Activated T-helper 1 cell treated with anti-CD3 and anti-CD28 coated beads, Interleukin-2, amount 50 U/mL, for 16 hours (primary cell): ENCODE data around the gene BRWD1.
"Not testable (repeated sequence)": the region's sequence is repeated elsewhere in the genome, so short reads cannot be mapped to it uniquely, and the experiment has no call there.

Experiments used
- DNase-seq, 2 donors: peaks; one replicate each; pipeline ENCODE4 v3.0.0-alpha.2; 2020; ENCODE audit warnings: low read depth in 1 of 2, low spot score in 1 of 2

BRWD1 gene

DNA sequence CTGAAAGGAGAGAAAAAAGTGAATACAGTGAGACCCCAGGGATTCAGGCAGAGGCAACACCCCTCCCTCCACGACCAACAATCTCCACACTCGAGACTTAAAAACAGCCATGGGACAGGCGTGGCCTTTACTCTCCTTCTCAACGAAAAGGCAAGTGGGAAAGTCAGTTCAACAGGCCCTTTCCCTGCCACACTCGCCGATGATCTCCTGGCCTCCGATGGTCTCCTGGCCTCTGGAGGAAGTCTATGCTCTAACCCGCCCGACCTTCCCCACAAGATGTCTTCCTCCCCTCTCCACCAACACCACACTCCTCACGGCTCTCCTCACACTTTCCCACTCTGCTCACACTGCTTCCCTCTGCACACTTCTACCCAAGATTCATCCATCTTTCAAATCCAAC lies 137.8 kb downstream of the BRWD1 start:
- DNase-seq, result no peak

- DNase-seq, result no peak
Observed at GRCh38 chr21:39175154-39175553, 138.3 kb downstream of the BRWD1 start.

DNA sequence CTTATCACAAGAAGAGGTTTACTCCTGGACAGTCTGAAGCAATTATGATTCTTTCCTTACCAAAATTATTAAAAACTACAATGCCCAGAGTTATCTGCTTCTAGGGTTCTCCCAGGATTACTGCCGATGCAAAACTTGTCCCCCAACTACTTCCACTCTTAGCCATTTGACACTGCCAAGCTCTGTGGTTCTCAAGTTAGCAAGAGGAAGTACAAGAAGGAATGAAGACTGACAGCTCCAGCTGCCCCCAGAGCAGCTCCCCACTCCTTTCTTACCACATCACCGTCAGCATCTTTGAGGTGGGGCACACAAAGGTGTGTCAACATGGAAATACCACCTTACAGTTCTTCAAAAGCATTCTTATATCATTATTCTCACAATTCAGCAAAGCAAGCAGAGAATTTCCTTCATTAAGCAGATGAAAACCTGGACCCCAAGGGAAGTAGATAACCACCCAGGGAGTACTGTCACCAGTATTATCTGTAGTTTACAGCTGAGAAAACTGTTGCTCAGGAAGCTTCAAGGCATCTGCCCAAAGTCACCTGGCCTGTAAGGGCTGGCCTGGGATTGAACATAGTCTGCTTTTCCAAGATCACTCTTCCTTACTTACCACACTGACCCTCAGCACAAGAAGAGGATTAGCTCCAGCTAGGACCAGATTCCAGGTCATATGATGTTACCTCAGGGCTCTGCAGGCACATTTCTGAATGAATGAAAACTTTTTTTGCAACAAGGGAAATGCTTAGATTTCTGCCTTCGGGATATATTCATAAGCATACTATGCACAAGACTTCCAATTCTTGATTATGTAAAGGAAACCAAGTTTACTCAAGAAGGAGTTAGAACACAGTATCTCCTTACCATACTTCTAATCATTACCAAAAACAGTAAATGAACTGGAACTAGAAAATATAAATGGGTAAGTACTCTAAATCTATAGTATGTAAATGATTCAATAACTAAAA lies 139.4 kb downstream of the BRWD1 start:
- DNase-seq, result no peak

- no peak for DNase-seq
Observed at GRCh38 chr21:39169906-39170305, 143.5 kb downstream of the BRWD1 start.

GRCh38 chr21:39168800-39169199 lies 144.6 kb downstream of the BRWD1 start:
- no peak for DNase-seq

DNA sequence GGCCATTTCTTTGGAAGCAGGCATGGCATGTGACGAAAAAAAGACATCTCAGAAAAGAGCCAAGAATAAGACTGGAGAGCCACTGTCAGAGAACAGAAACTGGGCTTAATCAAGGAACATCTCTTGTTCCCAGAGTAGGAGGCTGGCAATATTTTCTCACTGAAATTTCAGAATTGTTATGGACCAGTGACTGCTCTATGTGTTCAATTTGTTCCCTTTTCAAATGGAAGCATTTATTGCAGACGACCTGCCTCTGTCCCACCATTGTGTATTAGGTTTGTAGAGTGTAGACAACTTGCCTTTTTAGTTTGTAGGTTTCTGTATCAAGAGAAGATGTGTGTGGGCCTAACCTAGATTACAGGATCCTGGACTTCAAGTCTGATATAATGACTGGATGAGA lies 148.9 kb downstream of the BRWD1 start:
- no peak for DNase-seq

DNA sequence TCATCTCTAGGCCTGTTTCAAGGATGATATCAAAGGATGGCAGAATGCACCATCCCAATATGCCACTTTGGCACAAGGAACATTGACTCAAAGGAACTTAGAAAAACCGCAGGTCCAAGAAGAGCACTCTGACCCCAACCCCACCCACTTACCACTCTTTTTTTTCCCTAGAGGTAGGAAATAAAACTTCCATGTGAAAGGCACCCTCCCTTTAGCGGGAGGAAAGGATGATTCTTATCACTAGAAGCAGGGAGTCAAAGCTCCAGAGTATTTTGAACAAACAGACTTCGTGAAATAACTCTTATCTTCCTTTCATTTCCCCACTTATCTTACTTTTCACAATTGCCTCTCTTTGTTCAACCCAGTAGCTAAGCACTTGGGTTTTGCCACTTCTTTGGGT lies 152.4 kb downstream of the BRWD1 start:
- no peak for DNase-seq

GRCh38 chr21:39159342-39160063 lies 153.9 kb downstream of the BRWD1 start:
- no peak for DNase-seq

DNA sequence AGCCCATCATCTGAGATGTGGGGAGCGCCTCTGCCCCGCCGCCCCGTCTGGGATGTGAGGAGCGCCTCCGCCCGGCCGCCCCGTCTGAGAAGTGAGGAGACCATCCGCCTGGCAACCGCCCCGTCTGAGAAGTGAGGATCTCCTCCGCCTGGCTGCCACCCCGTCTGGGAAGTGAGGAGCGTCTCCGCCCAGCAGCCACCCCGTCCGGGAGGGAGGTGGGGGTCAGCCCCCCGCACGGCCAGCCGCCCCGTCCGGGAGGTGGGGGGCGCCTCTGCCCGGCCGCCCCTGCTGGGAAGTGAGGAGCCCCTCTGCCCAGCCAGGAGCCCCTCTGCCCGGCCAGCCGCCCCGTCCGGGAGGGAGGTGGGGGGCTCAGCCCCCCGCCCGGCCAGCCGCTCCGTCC lies 156.2 kb downstream of the BRWD1 start:
- not testable (repeated sequence) for DNase-seq

GRCh38 chr21:39156024-39156423 lies 157.4 kb downstream of the BRWD1 start:
- no peak for DNase-seq

DNA sequence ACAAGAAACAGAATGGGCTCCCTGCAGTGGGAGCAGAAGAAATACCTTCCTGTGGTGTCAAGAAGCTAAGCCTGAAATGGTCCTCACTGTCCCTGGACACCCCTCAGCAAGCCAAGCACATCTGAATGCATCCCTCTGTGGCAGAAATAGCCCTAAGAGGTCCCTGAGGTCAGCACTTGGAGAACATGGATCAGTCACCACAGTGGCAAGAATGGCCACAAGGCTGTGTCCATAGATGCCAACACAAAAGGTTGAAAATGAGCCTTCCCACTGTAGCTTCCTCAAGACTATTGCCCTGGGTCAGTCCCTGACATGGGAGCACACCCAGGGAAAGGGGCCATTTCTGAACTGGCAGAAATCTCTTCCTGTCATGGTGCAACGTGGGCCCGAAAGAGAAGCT lies 157.9 kb downstream of the BRWD1 start:
- DNase-seq, result no peak

GRCh38 chr21:39153842-39154241 lies 159.6 kb downstream of the BRWD1 start:
- no peak for DNase-seq

- no peak for DNase-seq
Observed at GRCh38 chr21:39153373-39153772, 160.1 kb downstream of the BRWD1 start.

DNA sequence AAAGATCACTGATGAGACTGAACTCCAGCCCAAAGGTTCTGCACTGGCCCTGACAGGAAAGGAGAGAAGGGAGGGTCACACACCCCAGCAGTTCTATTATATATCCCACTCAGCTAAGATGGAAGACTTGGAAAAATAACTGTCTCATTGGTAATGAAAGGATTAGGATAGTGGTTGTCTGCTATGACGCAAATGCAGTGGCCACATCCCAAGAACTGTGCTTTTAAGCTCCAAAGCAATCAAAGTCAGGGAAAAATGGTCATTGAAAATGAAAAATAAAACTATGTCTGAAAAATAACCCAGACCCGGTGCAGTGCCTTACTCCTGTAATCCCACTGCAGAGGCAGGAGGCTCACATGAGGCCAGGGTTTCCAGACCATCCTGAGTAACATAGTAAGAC lies 161.2 kb downstream of the BRWD1 start:
- DNase-seq, result no peak

- DNase-seq, result no peak
Observed at GRCh38 chr21:39150877-39151276, 162.6 kb downstream of the BRWD1 start.

DNA sequence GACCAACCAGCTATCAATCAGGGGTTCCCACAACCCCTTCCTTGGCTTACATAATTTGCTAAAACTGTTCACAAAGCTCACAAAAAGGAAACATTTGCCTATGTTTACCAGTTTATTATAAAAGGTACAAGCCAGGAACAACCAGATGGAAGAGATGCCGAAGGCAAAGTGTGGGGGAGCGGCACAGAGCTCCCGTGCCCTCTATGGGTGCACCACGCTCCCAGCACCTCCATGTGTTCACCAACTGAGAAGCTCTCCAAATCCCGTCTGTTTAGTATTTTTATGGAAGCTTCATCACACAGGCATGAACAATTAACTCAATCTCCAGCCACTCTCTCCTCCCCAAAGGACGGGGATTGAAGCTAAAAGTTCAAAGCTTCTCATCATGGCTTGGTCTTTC lies 163.1 kb downstream of the BRWD1 start:
- no peak for DNase-seq

DNA sequence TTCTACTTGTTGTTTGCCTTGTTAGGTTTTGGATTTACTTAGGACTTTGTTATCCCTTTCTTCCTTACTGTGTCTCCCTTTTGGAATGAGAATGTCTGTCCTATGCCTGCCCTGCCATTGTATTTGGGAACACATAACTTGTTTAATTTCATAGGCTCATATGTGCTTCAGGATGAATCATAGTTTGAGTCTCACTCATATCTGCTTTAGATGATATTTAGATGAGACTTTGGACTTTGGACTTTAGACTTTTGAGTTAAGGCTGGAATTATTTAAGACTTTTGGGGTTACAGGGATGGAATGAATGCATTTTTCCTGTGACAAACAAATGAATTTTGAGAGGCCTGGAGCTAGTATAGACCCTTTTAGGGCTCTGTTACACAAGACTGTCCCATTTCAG lies 163.6 kb downstream of the BRWD1 start:
- DNase-seq, result no peak

DNA sequence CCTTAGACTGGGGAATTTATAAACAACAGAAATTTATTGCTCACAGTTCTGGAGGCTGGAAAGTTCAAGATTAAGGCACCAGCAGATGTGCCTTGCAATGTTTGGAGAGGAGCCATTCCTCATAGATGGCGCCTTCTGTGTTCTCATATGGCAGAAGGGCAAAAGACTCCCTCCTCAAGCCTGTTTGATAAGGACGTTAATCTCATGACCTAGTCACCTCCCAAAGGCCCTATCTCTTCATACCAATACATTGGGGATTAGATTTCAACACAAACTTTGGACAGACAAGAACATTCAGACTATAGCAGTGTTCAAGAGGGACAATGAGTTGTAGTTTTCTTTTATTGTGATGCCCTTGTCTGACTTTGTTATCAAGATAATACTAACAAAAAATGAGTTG lies 164.5 kb downstream of the BRWD1 start:
- DNase-seq, result no peak

GRCh38 chr21:39144191-39144590 lies 169.2 kb downstream of the BRWD1 start:
- no peak for DNase-seq

DNA sequence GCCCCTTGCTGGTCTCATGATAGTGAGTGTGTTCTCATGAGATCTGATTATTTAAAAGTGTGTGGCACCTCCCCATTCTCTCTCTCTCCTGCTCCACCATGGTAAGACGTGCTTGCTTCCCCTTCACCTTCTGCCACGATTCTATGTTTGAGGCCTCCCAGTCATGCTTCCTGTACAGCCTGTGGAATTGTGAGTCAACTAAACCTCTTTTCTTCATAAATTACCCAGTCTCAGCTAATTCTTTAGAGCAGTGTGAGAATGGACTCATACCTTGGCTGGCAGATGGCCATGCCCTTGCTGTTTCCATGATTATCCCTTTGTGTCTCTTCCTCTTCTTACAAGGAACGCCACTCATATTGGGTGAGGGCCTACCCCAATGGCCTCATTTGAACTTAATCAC lies 170.5 kb downstream of the BRWD1 start:
- no peak for DNase-seq

GRCh38 chr21:39141502-39141901 lies 171.9 kb downstream of the BRWD1 start:
- no peak for DNase-seq
